GM18858 (cell line): ENCODE data around the gene CBY3.
"Not testable (repeated sequence)": the region's sequence is repeated elsewhere in the genome, so short reads cannot be mapped to it uniquely, and the experiment has no call there.

Source experiments
- ATAC-seq: cut with Tn5 transposase; IDR thresholded peaks from one replicate; pipeline ENCODE4 v1.9.1; 2021; ENCODE audit not compliant: unreplicated experiment

Gene CBY3

GRCh38 chr5:179678223-179679013 lies 2.4 kb downstream of the CBY3 start:
- peak; percentile 86 for ATAC-seq

GRCh38 chr5:179668391-179668790 lies 12.4 kb downstream of the CBY3 start:
- ATAC-seq: no peak

DNA sequence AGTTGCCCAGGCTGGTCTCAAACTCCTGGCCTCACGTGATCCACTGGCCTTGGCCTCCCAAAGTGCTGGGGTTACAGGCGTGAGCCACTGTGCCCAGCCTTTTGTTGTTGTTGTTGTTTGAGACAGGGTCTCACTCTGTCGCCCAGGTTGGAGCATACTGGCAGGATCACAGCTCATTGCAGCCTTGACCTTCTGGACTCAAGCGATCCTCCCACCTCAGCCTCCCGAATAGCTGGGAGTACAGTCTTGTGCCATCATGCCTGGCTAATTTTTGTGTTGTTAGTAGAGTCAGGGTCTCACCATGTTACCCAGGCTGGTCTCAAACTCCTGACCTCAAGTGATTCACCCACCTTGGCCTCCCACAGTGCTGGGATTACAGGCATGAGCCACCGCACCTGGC lies 19.2 kb downstream of the CBY3 start:
- not testable (repeated sequence) for ATAC-seq

- ATAC-seq: peak; percentile 33
These were observed 22.5 kb downstream of the CBY3 start for GRCh38 chr5:179658179-179658856.

DNA sequence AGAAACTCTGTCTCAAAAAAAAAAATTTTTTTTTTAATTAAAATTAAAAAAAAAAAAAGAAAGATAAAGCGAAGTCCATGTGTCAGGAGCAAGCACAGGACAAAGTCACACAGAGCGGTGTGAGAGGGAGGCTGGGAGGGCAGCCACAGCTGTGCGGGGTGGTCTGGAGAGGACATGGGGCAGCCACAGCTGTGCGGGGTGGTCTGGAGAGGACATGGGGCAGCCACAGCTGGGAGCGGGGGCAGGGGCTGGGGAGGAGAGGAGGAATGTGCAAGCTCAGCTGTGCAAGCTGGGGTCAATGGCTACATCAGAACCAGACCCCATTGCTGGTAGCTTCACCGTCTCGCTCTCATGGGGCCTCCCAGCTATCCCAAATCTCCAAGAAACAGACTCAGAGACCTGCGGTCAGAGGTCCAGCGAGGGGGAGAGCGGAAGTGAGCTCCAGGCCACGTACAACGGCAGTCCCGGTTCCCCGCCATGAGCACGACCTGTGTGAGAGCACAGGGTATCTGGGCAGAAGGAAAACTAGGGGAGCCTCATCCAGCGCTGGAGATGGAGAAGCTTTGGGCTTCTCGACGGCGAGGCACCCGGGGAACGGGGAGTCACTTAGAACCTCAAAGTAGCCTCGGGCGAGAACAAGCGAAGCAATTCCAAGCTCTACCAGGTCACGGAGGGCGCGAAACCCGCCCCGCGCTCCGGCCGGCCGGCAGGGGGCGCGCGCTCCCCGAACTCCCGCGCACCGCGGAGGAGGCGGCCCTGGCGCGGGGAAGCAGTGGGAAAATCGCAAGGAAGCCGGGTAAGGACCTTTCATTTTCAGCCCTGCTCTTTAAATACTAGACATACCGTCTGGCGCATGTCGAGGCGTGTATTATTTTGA lies 23.3 kb downstream of the CBY3 start:
- peak; percentile 82 for ATAC-seq

DNA sequence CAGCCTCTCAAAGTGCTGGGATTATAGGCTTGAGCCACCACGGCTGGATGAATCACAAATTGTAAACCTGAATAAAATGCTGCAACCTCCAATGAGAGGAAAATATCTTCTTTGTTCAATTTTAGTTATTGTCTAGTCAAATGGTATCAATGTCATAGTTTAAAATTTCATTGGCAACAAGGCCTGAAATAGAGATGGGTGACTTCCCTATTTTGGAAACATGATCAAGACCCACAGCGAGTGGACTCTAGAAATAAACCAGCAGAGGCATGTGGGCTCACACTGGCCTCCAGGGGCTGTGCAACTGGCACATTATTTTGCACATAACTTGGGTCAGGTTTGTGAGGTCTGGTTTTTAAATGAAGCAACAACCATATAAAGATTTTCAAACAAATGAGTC lies 27.7 kb downstream of the CBY3 start:
- ATAC-seq: not testable (repeated sequence)

DNA sequence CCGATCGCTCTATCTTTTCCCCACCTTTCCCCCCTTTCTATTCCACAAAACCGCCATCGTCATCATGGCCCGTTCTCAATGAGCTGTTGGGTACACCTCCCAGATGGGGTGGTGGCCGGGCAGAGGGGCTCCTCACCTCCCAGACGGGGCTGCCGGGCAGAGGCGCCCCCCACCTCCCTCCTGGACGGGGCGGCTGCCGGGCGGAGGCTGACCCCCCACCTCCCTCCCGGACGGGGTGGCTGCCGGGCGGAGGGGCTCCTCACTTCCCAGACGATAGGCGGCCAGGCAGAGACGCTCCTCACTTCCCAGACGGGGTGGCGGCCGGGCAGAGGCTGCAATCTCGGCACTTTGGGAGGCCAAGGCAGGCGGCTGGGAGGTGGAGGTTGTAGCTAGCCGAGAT lies 30.6 kb downstream of the CBY3 start:
- ATAC-seq: not testable (repeated sequence)

GRCh38 chr5:179649166-179649703 lies 31.6 kb downstream of the CBY3 start:
- not testable (repeated sequence) for ATAC-seq

- ATAC-seq: no peak
These were observed 32.4 kb downstream of the CBY3 start for GRCh38 chr5:179648410-179648809.

GRCh38 chr5:179644766-179645165 lies 36.1 kb downstream of the CBY3 start:
- ATAC-seq: not testable (repeated sequence)

GRCh38 chr5:179643141-179643920 lies 37.5 kb downstream of the CBY3 start:
- not testable (repeated sequence) for ATAC-seq

DNA sequence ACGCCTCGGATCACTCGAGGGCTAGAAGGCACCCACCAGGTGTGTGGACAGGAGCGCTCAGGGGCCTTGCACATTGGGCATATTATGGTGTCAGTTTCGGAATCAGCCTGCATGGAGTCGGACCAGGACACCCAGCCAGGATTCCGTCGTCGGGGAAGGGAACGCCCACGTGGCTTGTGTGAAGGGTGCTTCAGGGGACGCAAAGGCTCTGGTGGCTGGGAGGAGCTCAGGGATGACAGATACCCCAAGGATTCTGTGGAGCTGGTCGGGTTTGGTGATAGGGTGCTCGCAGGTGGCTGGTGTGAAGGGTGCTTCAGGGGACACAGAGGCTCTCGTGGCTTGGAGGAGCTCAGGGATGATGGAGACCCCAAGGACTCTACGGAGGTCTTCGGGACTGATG lies 38.2 kb downstream of the CBY3 start:
- ATAC-seq: not testable (repeated sequence)

DNA sequence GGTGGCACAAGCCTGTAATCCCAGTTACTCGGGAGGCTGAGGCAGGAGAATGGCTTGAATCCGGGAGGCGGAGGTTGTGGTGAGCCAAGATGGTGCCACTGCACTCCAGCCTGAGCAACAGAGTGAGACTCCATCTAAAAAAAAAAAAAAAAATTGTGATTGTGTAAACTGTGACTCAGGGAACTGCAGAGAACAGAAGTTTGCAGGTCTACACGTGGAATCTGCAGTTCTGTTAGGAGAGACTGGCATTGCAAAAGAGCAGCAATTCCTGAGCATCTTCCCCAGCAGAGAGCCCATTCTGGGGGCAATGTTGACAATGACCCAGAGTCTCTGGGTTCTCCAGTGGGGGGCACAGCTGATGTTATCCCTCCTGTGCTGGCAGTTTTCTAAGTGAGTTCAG lies 39.1 kb downstream of the CBY3 start:
- not testable (repeated sequence) for ATAC-seq

GRCh38 chr5:179639296-179639695 lies 41.5 kb downstream of the CBY3 start:
- ATAC-seq: not testable (repeated sequence)

DNA sequence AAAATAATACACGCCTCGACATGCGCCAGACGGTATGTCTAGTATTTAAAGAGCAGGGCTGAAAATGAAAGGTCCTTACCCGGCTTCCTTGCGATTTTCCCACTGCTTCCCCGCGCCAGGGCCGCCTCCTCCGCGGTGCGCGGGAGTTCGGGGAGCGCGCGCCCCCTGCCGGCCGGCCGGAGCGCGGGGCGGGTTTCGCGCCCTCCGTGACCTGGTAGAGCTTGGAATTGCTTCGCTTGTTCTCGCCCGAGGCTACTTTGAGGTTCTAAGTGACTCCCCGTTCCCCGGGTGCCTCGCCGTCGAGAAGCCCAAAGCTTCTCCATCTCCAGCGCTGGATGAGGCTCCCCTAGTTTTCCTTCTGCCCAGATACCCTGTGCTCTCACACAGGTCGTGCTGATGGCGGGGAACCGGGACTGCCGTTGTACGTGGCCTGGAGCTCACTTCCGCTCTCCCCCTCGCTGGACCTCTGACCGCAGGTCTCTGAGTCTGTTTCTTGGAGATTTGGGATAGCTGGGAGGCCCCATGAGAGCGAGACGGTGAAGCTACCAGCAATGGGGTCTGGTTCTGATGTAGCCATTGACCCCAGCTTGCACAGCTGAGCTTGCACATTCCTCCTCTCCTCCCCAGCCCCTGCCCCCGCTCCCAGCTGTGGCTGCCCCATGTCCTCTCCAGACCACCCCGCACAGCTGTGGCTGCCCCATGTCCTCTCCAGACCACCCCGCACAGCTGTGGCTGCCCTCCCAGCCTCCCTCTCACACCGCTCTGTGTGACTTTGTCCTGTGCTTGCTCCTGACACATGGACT lies 46.3 kb downstream of the CBY3 start:
- peak; percentile 81 for ATAC-seq

- peak; percentile 30 for ATAC-seq
These were observed 47.1 kb downstream of the CBY3 start for GRCh38 chr5:179633501-179634369.
